AG09319 (cell line): Measurements from ENCODE around the gene TCHH.
A peak's percentile ranks its signal among the peaks of the same experiment; 100 is the strongest.
"Not testable (repeated sequence)": the region's sequence is repeated elsewhere in the genome, so short reads cannot be mapped to it uniquely, and the experiment has no call there.

Experiments
- DNase-seq: peaks from one replicate; pipeline ENCODE4 v3.0.0-alpha.2; 2010; ENCODE audit warnings: low read depth; ENCODE audit errors: extremely low read depth
- TF ChIP-seq, protein P1 (sequence below): IDR thresholded peaks from 2 replicates; pipeline ENCODE4 v1.5.1; 2011; ENCODE audit warnings: low read depth, mild to moderate bottlenecking, inconsistent platforms, low read length, moderate library complexity

The TCHH gene

GRCh38 chr1:152151646-152152045, 36.4 kb upstream of the TCHH start:
- TF ChIP-seq, protein P1, sequence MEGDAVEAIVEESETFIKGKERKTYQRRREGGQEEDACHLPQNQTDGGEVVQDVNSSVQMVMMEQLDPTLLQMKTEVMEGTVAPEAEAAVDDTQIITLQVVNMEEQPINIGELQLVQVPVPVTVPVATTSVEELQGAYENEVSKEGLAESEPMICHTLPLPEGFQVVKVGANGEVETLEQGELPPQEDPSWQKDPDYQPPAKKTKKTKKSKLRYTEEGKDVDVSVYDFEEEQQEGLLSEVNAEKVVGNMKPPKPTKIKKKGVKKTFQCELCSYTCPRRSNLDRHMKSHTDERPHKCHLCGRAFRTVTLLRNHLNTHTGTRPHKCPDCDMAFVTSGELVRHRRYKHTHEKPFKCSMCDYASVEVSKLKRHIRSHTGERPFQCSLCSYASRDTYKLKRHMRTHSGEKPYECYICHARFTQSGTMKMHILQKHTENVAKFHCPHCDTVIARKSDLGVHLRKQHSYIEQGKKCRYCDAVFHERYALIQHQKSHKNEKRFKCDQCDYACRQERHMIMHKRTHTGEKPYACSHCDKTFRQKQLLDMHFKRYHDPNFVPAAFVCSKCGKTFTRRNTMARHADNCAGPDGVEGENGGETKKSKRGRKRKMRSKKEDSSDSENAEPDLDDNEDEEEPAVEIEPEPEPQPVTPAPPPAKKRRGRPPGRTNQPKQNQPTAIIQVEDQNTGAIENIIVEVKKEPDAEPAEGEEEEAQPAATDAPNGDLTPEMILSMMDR = no peak
- DNase-seq = no peak

DNA sequence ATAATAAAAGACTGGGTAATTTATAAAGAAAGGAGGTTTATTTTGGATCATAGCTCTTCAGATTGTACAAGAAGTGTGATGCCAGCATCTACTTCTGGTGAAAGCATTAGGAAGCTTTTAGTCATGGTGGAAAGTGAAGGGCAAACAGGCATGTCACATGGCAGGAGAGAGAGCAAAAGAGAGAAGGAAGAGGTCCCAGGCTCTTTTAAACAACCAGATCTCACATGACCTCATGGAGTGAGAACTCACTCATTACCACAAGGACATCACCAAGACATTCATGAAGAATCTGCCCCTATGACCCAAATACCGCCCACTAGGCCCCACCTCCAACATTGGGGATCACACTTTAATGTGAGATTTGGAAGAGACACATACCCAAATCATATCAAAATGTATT, 33.7 kb upstream of the TCHH start:
- TF ChIP-seq, protein P1 = no peak
- no peak for DNase-seq

DNA sequence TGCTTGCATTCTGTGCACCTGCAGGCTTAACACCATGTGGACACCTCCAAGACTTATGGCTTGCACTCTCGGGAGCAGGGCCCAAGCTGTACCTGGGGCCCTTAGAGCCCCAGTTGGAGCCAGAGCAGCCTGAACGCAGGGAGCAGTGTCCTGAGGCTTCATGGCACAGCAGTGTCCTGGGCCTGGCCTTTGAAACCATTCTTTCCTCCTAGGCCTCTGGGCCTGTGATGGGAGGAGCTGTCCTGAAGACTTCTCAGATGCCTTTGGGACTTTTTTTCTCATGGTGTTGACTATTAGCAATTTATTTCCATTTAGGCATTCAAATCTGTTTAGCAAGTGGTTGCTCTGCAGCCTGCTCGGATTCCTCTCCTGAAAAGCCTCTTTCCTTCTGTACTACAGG, 32.8 kb upstream of the TCHH start:
- no peak for DNase-seq

GRCh38 chr1:152145769-152146168, 30.5 kb upstream of the TCHH start:
- TF ChIP-seq, protein P1 = no peak
- no peak for DNase-seq

More for the DNA sequence above, 32.8 kb upstream of the TCHH start:
- TF ChIP-seq, protein P1 = no peak

DNA sequence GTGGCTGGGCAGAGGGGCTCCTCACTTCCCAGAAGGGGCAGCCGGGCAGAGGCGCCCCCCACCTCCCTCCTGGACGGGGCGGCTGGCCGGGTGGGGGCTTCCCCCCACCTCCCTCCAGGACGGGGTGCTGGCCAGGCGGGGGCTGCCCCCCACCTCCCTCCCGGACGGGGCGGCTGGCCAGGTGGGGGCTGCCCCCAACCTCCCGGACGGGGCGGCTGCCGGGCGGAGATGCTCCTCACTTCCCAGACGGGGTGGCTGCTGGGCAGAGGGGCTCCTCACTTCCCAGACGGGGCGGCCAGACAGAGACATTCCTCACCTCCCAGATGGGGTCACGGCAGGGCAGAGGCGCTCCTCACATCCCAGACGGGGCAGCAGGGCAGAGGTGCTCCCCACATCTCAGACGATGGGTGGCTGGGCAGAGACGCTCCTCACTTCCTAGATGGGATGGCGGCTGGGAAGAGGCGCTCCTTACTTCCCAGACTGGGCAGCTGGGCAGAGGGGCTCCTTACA, 29.5 kb upstream of the TCHH start:
- DNase-seq = not testable (repeated sequence)

GRCh38 chr1:152143150-152143887, 28.1 kb upstream of the TCHH start:
- DNase-seq = no peak
- TF ChIP-seq, protein P1 = no peak

DNA sequence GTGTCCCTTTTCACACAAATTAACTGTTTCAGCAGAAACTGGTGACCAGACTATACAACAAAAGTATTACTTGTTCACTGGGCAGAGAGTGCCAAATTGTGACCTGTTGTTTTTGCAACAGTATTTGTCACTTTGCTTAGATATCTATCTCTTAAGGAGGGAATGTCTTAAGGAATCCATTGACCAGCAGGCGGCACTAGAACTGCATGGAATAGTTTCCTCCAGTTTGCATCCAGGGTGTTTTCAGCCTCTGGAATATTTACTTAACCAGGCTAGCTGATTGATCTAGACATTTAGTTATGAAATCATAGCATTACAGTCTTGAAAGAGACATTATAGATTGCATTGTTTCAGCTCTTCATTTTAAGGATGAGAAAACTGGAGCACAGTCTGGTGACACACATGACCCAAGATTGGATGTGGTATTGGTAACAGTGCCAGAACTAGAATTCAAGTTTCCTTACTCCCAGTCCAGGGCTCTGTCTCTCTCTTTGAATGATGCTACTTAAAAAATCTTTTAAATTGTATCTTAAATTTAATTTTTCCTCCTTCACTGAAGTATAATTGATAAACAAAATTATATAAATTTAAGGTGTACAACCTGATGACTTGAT, 26.8 kb upstream of the TCHH start:
- peak; percentile 48 for DNase-seq
- TF ChIP-seq, protein P1 = peak; percentile 94
